OCI-LY1 (cell line): ENCODE results near the gene RPS8.
"Not testable (repeated sequence)": the region's sequence is repeated elsewhere in the genome, so short reads cannot be mapped to it uniquely, and the experiment has no call there.

Source experiments
- H2AFZ ChIP-seq: fragments of 200-600 bp; sonication (generic), shearing (Covaris generic); 2 replicates; pipeline ENCODE4 v1.6.0; 2014; ENCODE audit warnings: antibody characterized with exemption, mild to moderate bottlenecking, low read length
- H3F3A ChIP-seq: fragments of 200-600 bp; sonication (generic), shearing (Covaris generic); 2 replicates; pipeline ENCODE4 v1.6.0; 2014; ENCODE audit warnings: mild to moderate bottlenecking, antibody characterized with exemption, low read length, moderate library complexity; ENCODE audit not compliant: insufficient read depth
- H3K27ac ChIP-seq: fragments of 200-600 bp; sonication (generic); 2 replicates; pipeline ENCODE4 v1.5.1; 2014; ENCODE audit warnings: low read length, mixed run types, mild to moderate bottlenecking, low read depth; ENCODE audit not compliant: poor library complexity, severe bottlenecking
- H3K27me3 ChIP-seq: fragments of 200-600 bp; sonication (generic); 2 replicates; pipeline ENCODE4 v1.6.0; 2014; ENCODE audit warnings: antibody characterized with exemption, mild to moderate bottlenecking, low read length, moderate library complexity; ENCODE audit not compliant: insufficient read depth
- H3K36me3 ChIP-seq: fragments of 200-600 bp; sonication (generic); 2 replicates; pipeline ENCODE4 v1.6.1; 2014; ENCODE audit warnings: mild to moderate bottlenecking, antibody characterized with exemption, low read length, moderate library complexity, mixed read lengths; ENCODE audit not compliant: insufficient read depth
- H3K4me1 ChIP-seq: fragments of 200-600 bp; sonication (generic); 2 replicates; pipeline ENCODE4 v1.5.1; 2014; ENCODE audit warnings: mild to moderate bottlenecking, low read length, moderate library complexity; ENCODE audit not compliant: insufficient read depth, severe bottlenecking
- H3K4me2 ChIP-seq: fragments of 200-600 bp; sonication (generic), shearing (Covaris generic); 2 replicates; pipeline ENCODE4 v1.6.1; 2014; ENCODE audit warnings: low read length
- H3K4me3 ChIP-seq: fragments of 200-600 bp; sonication (generic); 2 replicates; pipeline ENCODE4 v1.5.1; 2014; ENCODE audit warnings: low read length, low read depth, mild to moderate bottlenecking, mixed read lengths; ENCODE audit not compliant: poor library complexity, severe bottlenecking
- H3K79me2 ChIP-seq: fragments of 200-600 bp; shearing (Covaris generic); 2 replicates; pipeline ENCODE4 v1.6.1; 2016; ENCODE audit warnings: mixed run types, low read length, mixed read lengths; ENCODE audit not compliant: insufficient read depth
- H3K9ac ChIP-seq: fragments of 200-600 bp; sonication (generic), shearing (Covaris generic); 2 replicates; pipeline ENCODE4 v1.6.1; 2014; ENCODE audit warnings: mild to moderate bottlenecking, low read length, mixed read lengths
- H3K9me2 ChIP-seq: fragments of 200-600 bp; sonication (generic), shearing (Covaris generic); 2 replicates; pipeline ENCODE4 v1.6.1; 2014; ENCODE audit warnings: low read depth, mild to moderate bottlenecking, low read length, mixed read lengths
- H3K9me3 ChIP-seq: fragments of 200-600 bp; shearing (Covaris generic); 2 replicates; pipeline ENCODE4 v1.6.1; 2014; ENCODE audit warnings: low read length, mixed read lengths
- H4K20me1 ChIP-seq: fragments of 200-600 bp; sonication (generic), shearing (Covaris generic); 2 replicates; pipeline ENCODE4 v1.6.0; 2016; ENCODE audit warnings: mild to moderate bottlenecking, low read length; ENCODE audit not compliant: insufficient read depth
- EZH2 ChIP-seq: fragments of 200-600 bp; sonication (generic), shearing (Covaris generic); IDR thresholded peaks from 2 replicates; pipeline ENCODE4 v1.8.0; 2017; ENCODE audit warnings: borderline replicate concordance, mixed run types, mild to moderate bottlenecking, antibody characterized with exemption, low read length, moderate library complexity, mixed read lengths
- TF ChIP-seq, protein P1 (sequence below): fragments of 200-600 bp; sonication (generic), shearing (Covaris generic); IDR thresholded peaks from 2 replicates; pipeline ENCODE4 v1.5.1; 2017; ENCODE audit warnings: mild to moderate bottlenecking, antibody characterized with exemption, low read length, moderate library complexity, mixed read lengths

The RPS8 gene

DNA sequence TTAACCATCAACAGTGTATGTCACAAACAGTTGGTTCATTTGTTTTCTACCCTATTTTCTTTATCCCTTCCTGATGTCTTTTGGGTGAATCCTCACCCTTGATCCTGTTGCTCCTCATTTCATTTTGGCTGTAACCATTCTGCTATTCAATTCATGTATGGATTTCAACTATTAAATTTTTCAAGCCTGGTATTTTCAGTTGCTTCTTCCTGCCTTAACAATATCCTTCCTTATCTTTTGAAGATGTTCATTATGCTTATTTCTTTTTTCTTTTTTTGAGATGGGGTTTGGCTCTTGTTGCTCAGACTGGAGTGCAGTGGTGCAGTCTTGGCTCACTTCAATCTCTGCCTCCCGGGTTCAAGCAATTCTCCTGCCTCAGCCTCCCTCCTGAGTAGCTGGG is 41.6 kb upstream of the RPS8 start:
- Histone ChIP-seq H3K27ac (no peak overlapping the region), H3K27me3 (no peaks in the 10 kb centered on the region), H3K36me3 (no peaks in the 10 kb centered on the region), H3K4me1 (peaks cover 28% of the 10 kb centered on the region), H3K4me3 (no peak overlapping the region), H4K20me1 (no peaks in the 10 kb centered on the region), H2AFZ (no peak overlapping the region), H3K79me2 (no peaks in the 10 kb centered on the region), H3K4me2 (no peak overlapping the region), H3K9ac (no peak overlapping the region), H3K9me2 (no peaks in the 10 kb centered on the region), H3F3A (peaks cover 13% of the 10 kb centered on the region), H3K9me3 (no peaks in the 10 kb centered on the region)
- TF ChIP-seq, protein P1, sequence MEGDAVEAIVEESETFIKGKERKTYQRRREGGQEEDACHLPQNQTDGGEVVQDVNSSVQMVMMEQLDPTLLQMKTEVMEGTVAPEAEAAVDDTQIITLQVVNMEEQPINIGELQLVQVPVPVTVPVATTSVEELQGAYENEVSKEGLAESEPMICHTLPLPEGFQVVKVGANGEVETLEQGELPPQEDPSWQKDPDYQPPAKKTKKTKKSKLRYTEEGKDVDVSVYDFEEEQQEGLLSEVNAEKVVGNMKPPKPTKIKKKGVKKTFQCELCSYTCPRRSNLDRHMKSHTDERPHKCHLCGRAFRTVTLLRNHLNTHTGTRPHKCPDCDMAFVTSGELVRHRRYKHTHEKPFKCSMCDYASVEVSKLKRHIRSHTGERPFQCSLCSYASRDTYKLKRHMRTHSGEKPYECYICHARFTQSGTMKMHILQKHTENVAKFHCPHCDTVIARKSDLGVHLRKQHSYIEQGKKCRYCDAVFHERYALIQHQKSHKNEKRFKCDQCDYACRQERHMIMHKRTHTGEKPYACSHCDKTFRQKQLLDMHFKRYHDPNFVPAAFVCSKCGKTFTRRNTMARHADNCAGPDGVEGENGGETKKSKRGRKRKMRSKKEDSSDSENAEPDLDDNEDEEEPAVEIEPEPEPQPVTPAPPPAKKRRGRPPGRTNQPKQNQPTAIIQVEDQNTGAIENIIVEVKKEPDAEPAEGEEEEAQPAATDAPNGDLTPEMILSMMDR, result no peak
- TF ChIP-seq EZH2, result no peak

DNA sequence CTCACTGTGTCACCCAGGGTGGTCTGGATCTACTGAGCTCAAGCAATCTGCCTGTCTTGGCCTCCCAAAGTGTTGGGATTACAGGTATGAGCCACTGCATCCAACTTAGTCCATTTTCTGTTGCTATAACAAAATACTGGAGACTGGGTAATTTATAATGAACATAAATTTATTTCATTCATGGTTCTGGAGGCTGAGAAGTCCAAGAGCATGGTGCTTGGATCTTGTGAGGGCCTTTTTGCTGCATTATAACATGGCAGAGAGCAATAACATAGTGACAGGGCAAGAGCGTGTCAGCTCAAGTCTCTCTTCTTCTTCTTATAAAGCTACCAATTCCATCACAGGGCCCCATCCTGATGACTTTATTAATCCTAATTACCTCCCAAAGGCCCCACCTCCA is 39.3 kb upstream of the RPS8 start:
- TF ChIP-seq, protein P1, result no peak
- no peak for TF ChIP-seq EZH2
- Histone ChIP-seq H3K9me2 (no peaks in the 10 kb centered on the region), H3F3A (no peaks in the 10 kb centered on the region), H4K20me1 (no peaks in the 10 kb centered on the region), H3K4me1 (peaks cover 26% of the 10 kb centered on the region), H3K27me3 (no peaks in the 10 kb centered on the region), H3K9me3 (no peaks in the 10 kb centered on the region), H3K4me3 (no peak overlapping the region), H2AFZ (no peak overlapping the region), H3K27ac (no peak overlapping the region), H3K9ac (no peak overlapping the region), H3K36me3 (peaks cover 4% of the 10 kb centered on the region; the same call in 1 of the 2 replicates), H3K79me2 (peaks cover 13% of the 10 kb centered on the region), H3K4me2 (no peak overlapping the region)

DNA sequence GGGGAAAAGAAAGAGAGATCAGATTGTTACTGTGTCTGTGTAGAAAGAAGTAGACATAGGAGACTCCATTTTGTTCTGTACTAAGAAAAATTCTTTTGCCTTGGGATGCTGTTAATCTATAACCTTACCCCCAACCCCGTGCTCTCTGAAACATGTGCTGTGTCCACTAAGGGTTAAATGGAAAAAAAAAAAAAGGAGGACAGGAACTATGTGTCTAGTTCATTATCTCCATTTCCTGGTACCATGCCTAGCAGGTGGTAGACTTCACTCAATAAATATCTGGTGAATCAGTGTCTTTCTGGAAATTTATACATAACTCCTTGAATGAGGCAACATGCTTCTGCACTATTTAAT is 36.4 kb upstream of the RPS8 start:
- not testable (repeated sequence) for H3K9me2 ChIP-seq, H4K20me1 ChIP-seq, H3F3A ChIP-seq, H2AFZ ChIP-seq, H3K9me3 ChIP-seq, H3K27me3 ChIP-seq
- H3K4me3 ChIP-seq, result peak overlapping the region; percentile 99
- H3K9ac ChIP-seq, result peak overlapping the region; percentile 99
- peak overlapping the region; percentile 74 for H3K27ac ChIP-seq
- H3K79me2 ChIP-seq, result peaks cover 21% of the 10 kb centered on the region
- H3K36me3 ChIP-seq, result peaks cover 27% of the 10 kb centered on the region
- H3K4me1 ChIP-seq, result peaks cover 31% of the 10 kb centered on the region
- peak overlapping the region; percentile 99 for H3K4me2 ChIP-seq

DNA sequence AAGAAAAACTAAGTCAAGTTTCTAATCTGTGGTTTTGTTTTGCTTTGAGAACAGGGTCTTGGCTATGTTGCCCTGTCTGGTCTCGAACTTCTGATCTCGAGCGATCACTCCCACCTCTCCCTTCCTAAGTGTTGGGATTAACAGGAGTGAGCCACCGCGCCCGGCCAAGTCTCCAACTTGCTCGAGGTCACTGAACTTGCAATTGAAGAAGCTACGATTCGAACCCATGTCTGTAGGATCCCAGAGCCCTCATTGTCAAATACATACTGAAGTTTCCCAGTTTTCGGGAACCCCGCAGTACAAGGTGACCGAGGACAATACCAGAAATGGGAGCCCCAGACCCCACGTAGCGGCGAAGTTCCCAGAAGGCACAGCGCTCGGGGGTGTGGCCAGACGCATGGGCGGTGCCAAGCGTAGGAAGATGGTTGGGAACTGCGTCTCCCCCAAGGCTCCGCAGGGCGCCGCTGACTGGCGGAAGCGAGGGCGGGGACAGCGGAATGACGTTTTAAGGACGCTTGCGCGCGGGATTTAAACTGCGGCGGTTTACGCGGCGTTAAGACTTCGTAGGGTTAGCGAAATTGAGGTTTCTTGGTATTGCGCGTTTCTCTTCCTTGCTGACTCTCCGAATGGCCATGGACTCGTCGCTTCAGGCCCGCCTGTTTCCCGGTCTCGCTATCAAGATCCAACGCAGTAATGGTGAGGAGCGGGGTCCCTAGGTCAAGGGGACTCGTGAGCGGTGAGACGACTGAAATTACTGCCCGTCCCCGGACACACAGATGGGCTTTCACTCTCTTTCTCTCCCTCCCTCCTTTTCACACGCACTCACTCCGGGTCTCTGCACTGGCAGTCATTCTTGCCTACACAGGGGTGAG is 35.8 kb upstream of the RPS8 start, which contains the start of gene KIF2C:
Gene KIF2C (plus strand): TSS at position 531 of the 872 bp plus-strand sequence. CDS start 96 bp downstream, at position 627.
- Histone ChIP-seq H3K9ac (peak within 1 kb of the TSS; percentile 99), H3K4me1 (peaks cover 31% of the 10 kb centered on the region), H3K4me3 (peak within 1 kb of the TSS; percentile 99), H3K27ac (peak within 1 kb of the TSS; percentile 79), H2AFZ (no peak within 1 kb of the TSS), H3K27me3 (no peaks in the 10 kb centered on the region), H3K9me3 (no peaks in the 10 kb centered on the region), H3K4me2 (peak within 1 kb of the TSS; percentile 99), H3K79me2 (peaks cover 21% of the 10 kb centered on the region), H3K36me3 (peaks cover 33% of the 10 kb centered on the region), H3F3A (no peaks in the 10 kb centered on the region), H4K20me1 (no peaks in the 10 kb centered on the region), H3K9me2 (no peaks in the 10 kb centered on the region)
- TF ChIP-seq, protein P1, result no peak
- no peak for TF ChIP-seq EZH2
